GM23338 (cell line): Measurements from ENCODE around the gene EMILIN2. TPM values are rescaled to one million over a fixed set of nuclear protein-coding genes. Genes with fewer than 3 reads are reported as not detected.

ENCODE experiments used
- ATAC-seq: fragments of 200-7000 bp; cut with Tn5 transposase; 3 replicates; pipeline ENCODE4 v1.9.1; 2020
- DNase-seq: peaks from one replicate; pipeline ENCODE4 v3.0.0-alpha.2; 2015; ENCODE audit warnings: low spot score
- H2AFZ ChIP-seq: fragments of 200-600 bp; sonication (generic); 2 replicates; pipeline ENCODE4 v1.8.0; 2016; ENCODE audit warnings: antibody characterized with exemption, mild to moderate bottlenecking, moderate library complexity
- H3F3A ChIP-seq: fragments of 200-600 bp; sonication (generic); replicated peaks from 2 replicates; pipeline ENCODE4 v1.8.0; 2017; ENCODE audit warnings: antibody characterized with exemption, mixed run types, low read depth
- H3K27ac ChIP-seq: fragments of 200-600 bp; sonication (generic); 2 replicates; pipeline ENCODE4 v1.6.1; 2016; ENCODE audit warnings: low read depth
- H3K27me3 ChIP-seq: fragments of 200-600 bp; sonication (generic); 2 replicates; pipeline ENCODE4 v1.8.0; 2016; ENCODE audit warnings: mild to moderate bottlenecking, mixed run types, moderate library complexity; ENCODE audit not compliant: insufficient read depth
- H3K36me3 ChIP-seq: fragments of 200-600 bp; sonication (generic); 2 replicates; pipeline ENCODE4 v1.8.0; 2016; ENCODE audit warnings: mild to moderate bottlenecking; ENCODE audit not compliant: insufficient read depth
- H3K4me1 ChIP-seq: fragments of 200-600 bp; sonication (generic); 2 replicates; pipeline ENCODE4 v1.8.0; 2016; ENCODE audit warnings: mild to moderate bottlenecking, moderate library complexity; ENCODE audit not compliant: insufficient read depth
- H3K4me2 ChIP-seq: fragments of 200-600 bp; sonication (generic); 2 replicates; pipeline ENCODE4 v1.7.1; 2017; ENCODE audit warnings: mixed run types
- H3K4me3 ChIP-seq: fragments of 200-600 bp; sonication (generic); 2 replicates; pipeline ENCODE4 v1.6.1; 2016; ENCODE audit warnings: mixed run types
- H3K79me2 ChIP-seq: fragments of 200-600 bp; sonication (generic); replicated peaks from 2 replicates; pipeline ENCODE4 v1.8.0; 2017; ENCODE audit warnings: mild to moderate bottlenecking; ENCODE audit not compliant: insufficient read depth
- H3K9me2 ChIP-seq: fragments of 200-600 bp; sonication (generic); 2 replicates; pipeline ENCODE4 v1.8.0; 2017; ENCODE audit not compliant: insufficient read depth
- H4K20me1 ChIP-seq: fragments of 200-600 bp; sonication (generic); replicated peaks from 2 replicates; pipeline ENCODE4 v1.8.0; 2017; ENCODE audit warnings: mild to moderate bottlenecking; ENCODE audit not compliant: insufficient read depth
- H3K27ac Mint-ChIP-seq: 2 replicates; pipeline ENCODE4 v1.8.0; 2020; ENCODE audit warnings: inconsistent platforms, mild to moderate bottlenecking, moderate library complexity, mixed read lengths
- H3K27me3 Mint-ChIP-seq: 3 replicates; pipeline ENCODE4 v1.8.0; 2022; ENCODE audit warnings: low read depth, mild to moderate bottlenecking, moderate library complexity, mixed read lengths, inconsistent platforms; ENCODE audit not compliant: insufficient read depth, poor library complexity
- H3K36me3 Mint-ChIP-seq: 3 replicates; pipeline ENCODE4 v1.8.0; 2021; ENCODE audit warnings: low read depth, mild to moderate bottlenecking, inconsistent platforms, moderate library complexity, mixed read lengths
- H3K4me1 Mint-ChIP-seq: 3 replicates; pipeline ENCODE4 v1.8.0; 2020; ENCODE audit warnings: mild to moderate bottlenecking, inconsistent platforms, mixed read lengths
- H3K4me3 Mint-ChIP-seq: 3 replicates; pipeline ENCODE4 v1.8.0; 2021; ENCODE audit warnings: moderate library complexity, mild to moderate bottlenecking, inconsistent platforms, mixed read lengths
- H3K9me3 Mint-ChIP-seq: 3 replicates; pipeline ENCODE4 v1.8.0; 2020; ENCODE audit warnings: moderate library complexity, mild to moderate bottlenecking, inconsistent platforms, mixed read lengths
- CREB1 ChIP-seq: fragments of 250-450 bp; sonication (Bioruptor Pico); IDR thresholded peaks from 2 replicates; pipeline ENCODE4 v1.5.0; 2020; ENCODE audit warnings: low read depth, mild to moderate bottlenecking, moderate library complexity
- EZH2 ChIP-seq: fragments of 200-600 bp; sonication (generic); IDR thresholded peaks from one replicate; pipeline ENCODE4 v1.8.0; 2017; ENCODE audit warnings: antibody characterized with exemption, mild to moderate bottlenecking, low read depth; ENCODE audit not compliant: unreplicated experiment
- NANOG ChIP-seq: IDR thresholded peaks from 2 replicates; pipeline ENCODE4 v1.6.1; 2016; ENCODE audit warnings: antibody characterized with exemption, borderline replicate concordance
- POLR2AphosphoS5 ChIP-seq: IDR thresholded peaks from 2 replicates; pipeline ENCODE4 v1.6.1; 2016; ENCODE audit warnings: antibody characterized with exemption, low read depth
- REST ChIP-seq: IDR thresholded peaks from one replicate; pipeline ENCODE4 v1.6.1; 2018; ENCODE audit warnings: antibody characterized with exemption; ENCODE audit not compliant: unreplicated experiment
- ZNF331 ChIP-seq: fragments of 250-450 bp; sonication (Bioruptor Pico); IDR thresholded peaks from 2 replicates; pipeline ENCODE4 v1.5.0; 2020; ENCODE audit warnings: low read depth, mild to moderate bottlenecking, moderate library complexity
- polyA plus RNA-seq: library from polyadenylated mRNA; unstranded; fragments of >200 nt; fragmentation: Nextera tagmentation; extraction: Ambion mirVana; gene quantifications from 2 replicates; pipeline ENCODE4 v1.2.1, GENCODE V29; 2016
- total RNA-seq: library from RNA; depleted of rRNA; stranded (reverse); fragments of >200 nt; shearing (Covaris generic); gene quantifications from 2 replicates; pipeline ENCODE4 v1.2.3, GENCODE V29; 2014
- TF ChIP-seq, protein P1 (sequence below): IDR thresholded peaks from 2 replicates; pipeline ENCODE4 v1.6.1; 2016; ENCODE audit warnings: antibody characterized with exemption
- TF ChIP-seq, protein P2 (sequence below), 2 experiments: fragments of 200-600 bp in 1 of 2; sonication (generic) in 1 of 2; conservative IDR thresholded peaks; 2 replicates each; pipeline versions ENCODE4 v1.5.1 to v1.6.1; 2016 to 2017; ENCODE audit warnings: antibody characterized with exemption in 2 of 2, low read depth in 2 of 2, mild to moderate bottlenecking in 2 of 2, moderate library complexity in 1 of 2

The EMILIN2 gene
- total and polyA plus RNA-seq, 2 experiments from 2014 or later = 3.0 to 11.6 TPM

- H3K9me2 ChIP-seq = no peaks in the 10 kb centered on the region
- no peak overlapping the region for H2AFZ ChIP-seq
- H3F3A ChIP-seq = no peaks in the 10 kb centered on the region
- peaks cover 16% of the 10 kb centered on the region for H3K4me1 Mint-ChIP-seq
- H3K4me3 ChIP-seq = no peak overlapping the region
- H3K27me3 ChIP-seq = no peaks in the 10 kb centered on the region
- no peaks in the 10 kb centered on the region for H3K36me3 Mint-ChIP-seq
- peaks cover 5% of the 10 kb centered on the region; the same call in 1 of the 3 replicates for H3K9me3 Mint-ChIP-seq
- no peak for TF ChIP-seq ZNF331
- TF ChIP-seq, protein P1, sequence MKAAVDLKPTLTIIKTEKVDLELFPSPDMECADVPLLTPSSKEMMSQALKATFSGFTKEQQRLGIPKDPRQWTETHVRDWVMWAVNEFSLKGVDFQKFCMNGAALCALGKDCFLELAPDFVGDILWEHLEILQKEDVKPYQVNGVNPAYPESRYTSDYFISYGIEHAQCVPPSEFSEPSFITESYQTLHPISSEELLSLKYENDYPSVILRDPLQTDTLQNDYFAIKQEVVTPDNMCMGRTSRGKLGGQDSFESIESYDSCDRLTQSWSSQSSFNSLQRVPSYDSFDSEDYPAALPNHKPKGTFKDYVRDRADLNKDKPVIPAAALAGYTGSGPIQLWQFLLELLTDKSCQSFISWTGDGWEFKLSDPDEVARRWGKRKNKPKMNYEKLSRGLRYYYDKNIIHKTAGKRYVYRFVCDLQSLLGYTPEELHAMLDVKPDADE = no peak
- no peak for TF ChIP-seq EZH2
- TF ChIP-seq, protein P2, sequence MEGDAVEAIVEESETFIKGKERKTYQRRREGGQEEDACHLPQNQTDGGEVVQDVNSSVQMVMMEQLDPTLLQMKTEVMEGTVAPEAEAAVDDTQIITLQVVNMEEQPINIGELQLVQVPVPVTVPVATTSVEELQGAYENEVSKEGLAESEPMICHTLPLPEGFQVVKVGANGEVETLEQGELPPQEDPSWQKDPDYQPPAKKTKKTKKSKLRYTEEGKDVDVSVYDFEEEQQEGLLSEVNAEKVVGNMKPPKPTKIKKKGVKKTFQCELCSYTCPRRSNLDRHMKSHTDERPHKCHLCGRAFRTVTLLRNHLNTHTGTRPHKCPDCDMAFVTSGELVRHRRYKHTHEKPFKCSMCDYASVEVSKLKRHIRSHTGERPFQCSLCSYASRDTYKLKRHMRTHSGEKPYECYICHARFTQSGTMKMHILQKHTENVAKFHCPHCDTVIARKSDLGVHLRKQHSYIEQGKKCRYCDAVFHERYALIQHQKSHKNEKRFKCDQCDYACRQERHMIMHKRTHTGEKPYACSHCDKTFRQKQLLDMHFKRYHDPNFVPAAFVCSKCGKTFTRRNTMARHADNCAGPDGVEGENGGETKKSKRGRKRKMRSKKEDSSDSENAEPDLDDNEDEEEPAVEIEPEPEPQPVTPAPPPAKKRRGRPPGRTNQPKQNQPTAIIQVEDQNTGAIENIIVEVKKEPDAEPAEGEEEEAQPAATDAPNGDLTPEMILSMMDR (conservative IDR thresholded peaks at IDR 0.05; ENCODE audit: low read depth in 2 of 2) = no peak
- TF ChIP-seq CREB1 (CRISPR knock-in tag) = no peak
- no peak for TF ChIP-seq REST
- no peak for TF ChIP-seq POLR2AphosphoS5
- no peak for TF ChIP-seq NANOG
- H3K79me2 ChIP-seq = no peaks in the 10 kb centered on the region
- peaks cover 15% of the 10 kb centered on the region for H3K4me1 ChIP-seq
- no peaks in the 10 kb centered on the region for H3K36me3 ChIP-seq
- no peak for ATAC-seq
- H3K27ac Mint-ChIP-seq = no peak overlapping the region
- DNase-seq = no peak
- H3K27ac ChIP-seq = no peak overlapping the region
- H3K4me3 Mint-ChIP-seq = no peak overlapping the region
- H3K4me2 ChIP-seq = no peak overlapping the region
- H4K20me1 ChIP-seq = no peaks in the 10 kb centered on the region
- peaks cover 2% of the 10 kb centered on the region for H3K27me3 Mint-ChIP-seq
Observed at GRCh38 chr18:2894841-2895370, 48.1 kb downstream of the EMILIN2 start.

DNA sequence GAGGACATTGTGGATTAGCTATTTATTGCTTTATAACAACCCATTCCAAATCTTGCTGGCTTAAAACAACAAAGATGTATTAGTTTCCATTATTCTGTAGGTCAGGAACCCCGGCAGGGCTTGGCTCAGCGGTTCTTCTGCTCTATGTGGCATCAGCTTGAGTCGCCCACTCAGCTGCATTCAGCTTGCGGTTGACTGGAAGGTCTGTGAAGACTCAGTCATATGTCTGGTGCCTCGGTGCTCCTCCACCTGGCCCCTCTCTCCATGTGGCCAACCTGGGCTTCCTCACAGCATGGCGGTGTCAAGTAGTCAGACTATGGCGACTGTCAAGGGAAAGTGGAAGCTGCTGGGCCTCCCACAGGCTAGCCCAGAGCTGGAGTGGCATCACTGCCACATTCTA, 48.6 kb downstream of the EMILIN2 start:
- Histone ChIP-seq H3K4me1 (peaks cover 15% of the 10 kb centered on the region), H3K4me2 (no peak overlapping the region), H3K4me3 (no peak overlapping the region), H3K79me2 (no peaks in the 10 kb centered on the region), H2AFZ (no peak overlapping the region), H3K36me3 (no peaks in the 10 kb centered on the region), H3K9me2 (no peaks in the 10 kb centered on the region), H3F3A (no peaks in the 10 kb centered on the region), H3K27ac (no peak overlapping the region), H3K27me3 (no peaks in the 10 kb centered on the region), H4K20me1 (no peaks in the 10 kb centered on the region)
- H3K36me3 Mint-ChIP-seq = no peaks in the 10 kb centered on the region
- peaks cover 5% of the 10 kb centered on the region; the same call in 1 of the 3 replicates for H3K9me3 Mint-ChIP-seq
- no peaks in the 10 kb centered on the region for H3K27me3 Mint-ChIP-seq
- DNase-seq (no peak), ATAC-seq (no peak)
- peaks cover 17% of the 10 kb centered on the region for H3K4me1 Mint-ChIP-seq
- peak; percentile 64 for TF ChIP-seq ZNF331
- TF ChIP-seq POLR2AphosphoS5 = no peak
- no peak overlapping the region for H3K4me3 Mint-ChIP-seq
- no peak overlapping the region for H3K27ac Mint-ChIP-seq
